Measurements from ENCODE around the gene GPR17. TPM values are rescaled to one million over a fixed set of nuclear protein-coding genes. Genes with fewer than 3 reads are reported as not detected.

Gene GPR17
- total RNA-seq, 1 donor from 2014 or later = 0.18 TPM

- no peaks in the 10 kb centered on the region for H3K9me3 ChIP-seq
- TF ChIP-seq CTCF (IDR thresholded peaks at IDR 0.05) = no peak
- no peak overlapping the region for H3K4me3 ChIP-seq
- ATAC-seq (no peak), DNase-seq (no peak)
- peaks cover 40% of the 10 kb centered on the region for H3K4me1 ChIP-seq
- H3K36me3 ChIP-seq = no peaks in the 10 kb centered on the region
- H3K27me3 ChIP-seq (ENCODE audit: low read depth) = no peaks in the 10 kb centered on the region
- no peak overlapping the region for H3K27ac ChIP-seq
- intact Hi-C loops (cut with DNase I) = no loop called here
These were observed 32.6 kb downstream of the GPR17 start for GRCh38 chr2:127678531-127678930.

GRCh38 chr2:127678991-127679390 lies 33.0 kb downstream of the GPR17 start:
- Histone ChIP-seq H3K4me3 (no peak overlapping the region), H3K27me3 (ENCODE audit: low read depth) (no peaks in the 10 kb centered on the region), H3K9me3 (no peaks in the 10 kb centered on the region), H3K36me3 (no peaks in the 10 kb centered on the region), H3K4me1 (peaks cover 36% of the 10 kb centered on the region), H3K27ac (no peak overlapping the region)
- TF ChIP-seq CTCF (IDR thresholded peaks at IDR 0.05) = no peak
- ATAC-seq (no peak), DNase-seq (no peak)
- intact Hi-C loops (cut with DNase I) = no loop called here

GRCh38 chr2:127679680-127680361 lies 33.9 kb downstream of the GPR17 start:
- Histone ChIP-seq H3K36me3 (no peaks in the 10 kb centered on the region), H3K27me3 (ENCODE audit: low read depth) (no peaks in the 10 kb centered on the region), H3K9me3 (no peaks in the 10 kb centered on the region), H3K4me1 (peaks cover 29% of the 10 kb centered on the region), H3K27ac (no peak overlapping the region), H3K4me3 (peak overlapping the region; percentile 49)
- intact Hi-C loops (cut with DNase I) = no loop called here
- ATAC-seq (no peak), DNase-seq (no peak)
- TF ChIP-seq CTCF (IDR thresholded peaks at IDR 0.05) = no peak

DNA sequence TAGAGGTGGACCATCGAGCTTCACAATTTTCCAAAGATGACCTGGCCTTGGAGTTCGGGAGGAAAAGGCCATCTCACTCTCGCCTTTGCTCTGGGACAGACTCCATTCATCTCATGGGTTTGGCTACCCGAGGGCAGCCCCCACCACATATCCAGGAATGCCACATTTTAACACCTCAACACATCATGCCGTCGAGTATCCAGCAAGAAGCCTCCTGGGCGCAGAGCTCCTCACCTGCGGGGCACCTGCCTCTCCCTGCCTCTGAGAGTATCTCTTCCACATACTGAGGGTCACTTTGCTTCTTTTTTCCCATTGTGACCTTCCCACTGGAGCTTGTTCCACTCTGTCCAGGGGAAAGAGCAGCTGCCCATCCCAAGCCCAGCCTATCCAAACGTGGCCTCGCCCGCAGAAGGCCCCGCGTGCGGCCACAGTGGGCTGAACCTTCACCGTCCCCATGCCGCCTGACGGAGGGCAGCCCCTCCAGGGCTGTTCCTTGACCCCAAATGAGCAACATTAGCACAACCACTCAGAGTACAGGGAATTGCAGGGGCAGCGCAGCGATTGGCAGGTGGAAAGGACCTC lies 34.8 kb downstream of the GPR17 start:
- Histone ChIP-seq H3K4me1 (peaks cover 29% of the 10 kb centered on the region), H3K27me3 (ENCODE audit: low read depth) (no peaks in the 10 kb centered on the region), H3K4me3 (peak overlapping the region; percentile 49), H3K9me3 (no peaks in the 10 kb centered on the region), H3K36me3 (no peaks in the 10 kb centered on the region), H3K27ac (peak overlapping the region; percentile 36)
- no peak for TF ChIP-seq CTCF (IDR thresholded peaks at IDR 0.05)
- ATAC-seq (no peak), DNase-seq (no peak)
- intact Hi-C loops (cut with DNase I) = no loop called here

- ATAC-seq (no peak), DNase-seq (no peak)
- peaks cover 27% of the 10 kb centered on the region for H3K4me1 ChIP-seq
- no peaks in the 10 kb centered on the region for H3K27me3 ChIP-seq (ENCODE audit: low read depth)
- peak overlapping the region; percentile 49 for H3K4me3 ChIP-seq
- H3K9me3 ChIP-seq = no peaks in the 10 kb centered on the region
- intact Hi-C loops (cut with DNase I) = no loop called here
- no peaks in the 10 kb centered on the region for H3K36me3 ChIP-seq
- peak overlapping the region; percentile 36 for H3K27ac ChIP-seq
- TF ChIP-seq CTCF (IDR thresholded peaks at IDR 0.05) = no peak
These were observed 35.4 kb downstream of the GPR17 start for GRCh38 chr2:127681288-127681804.

Measured in lower lobe of right lung (tissue), 2 donors.